Measurements from ENCODE around the gene EXOC4.

The EXOC4 gene

GRCh38 chr7:134037991-134038390, 785.1 kb downstream of the EXOC4 start:
- H3K9me3 ChIP-seq (ENCODE audit: insufficient read depth, low read length) = no peaks in the 10 kb centered on the region
- no peaks in the 10 kb centered on the region for H3K4me1 ChIP-seq (ENCODE audit: insufficient read depth, insufficient read length)
- H3K4me3 ChIP-seq (ENCODE audit: insufficient read length, low read depth) = no peak overlapping the region
- H3K27me3 ChIP-seq (ENCODE audit: insufficient read depth, insufficient read length) = no peaks in the 10 kb centered on the region
- H3K9ac ChIP-seq (ENCODE audit: insufficient read length, low read depth) = no peak overlapping the region
- no peak for DNase-seq (ENCODE audit: low read depth, low spot score)
- H3K36me3 ChIP-seq (ENCODE audit: insufficient read depth, insufficient read length, low read length) = no peaks in the 10 kb centered on the region
- TF ChIP-seq SUZ12 (IDR thresholded peaks at IDR 0.05; ENCODE audit: extremely low read depth, insufficient read depth, insufficient read length) (no peak), ZNF274 (IDR thresholded peaks at IDR 0.05; ENCODE audit: low read depth, low read length) (no peak), YY1 (IDR thresholded peaks at IDR 0.05; ENCODE audit: insufficient read depth, insufficient read length) (no peak)

DNA sequence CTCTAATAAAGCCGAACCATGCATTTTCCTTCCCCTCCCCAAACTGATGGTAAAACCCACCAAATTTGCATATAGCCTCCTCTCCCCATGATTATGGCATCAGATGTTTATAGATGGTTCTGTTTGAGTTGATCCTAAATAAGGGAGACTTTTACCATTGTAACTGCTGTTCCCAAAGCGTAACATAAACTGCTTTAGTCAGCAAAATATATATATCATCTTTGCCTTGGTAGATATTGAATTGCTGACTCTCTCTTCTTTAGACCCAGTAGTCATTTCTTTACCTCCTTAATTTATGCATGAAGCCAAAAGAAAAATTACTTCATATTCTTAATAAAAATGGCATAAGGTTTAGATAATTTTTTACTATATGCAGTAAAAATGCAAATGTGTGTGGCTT, 788.1 kb downstream of the EXOC4 start:
- Histone ChIP-seq H3K4me3 (ENCODE audit: insufficient read length, low read depth) (no peak overlapping the region), H3K9ac (ENCODE audit: insufficient read length, low read depth) (no peak overlapping the region), H3K27me3 (ENCODE audit: insufficient read depth, insufficient read length) (no peaks in the 10 kb centered on the region), H3K9me3 (ENCODE audit: insufficient read depth, low read length) (no peaks in the 10 kb centered on the region), H3K4me1 (ENCODE audit: insufficient read depth, insufficient read length) (no peaks in the 10 kb centered on the region), H3K36me3 (ENCODE audit: insufficient read depth, insufficient read length, low read length) (no peaks in the 10 kb centered on the region)
- no peak for TF ChIP-seq SUZ12 (IDR thresholded peaks at IDR 0.05; ENCODE audit: extremely low read depth, insufficient read depth, insufficient read length)
- DNase-seq (ENCODE audit: low read depth, low spot score) = no peak

GRCh38 chr7:134041477-134041876, 788.6 kb downstream of the EXOC4 start:
- Histone ChIP-seq H3K4me1 (ENCODE audit: insufficient read depth, insufficient read length) (no peaks in the 10 kb centered on the region), H3K4me3 (ENCODE audit: insufficient read length, low read depth) (no peak overlapping the region), H3K27me3 (ENCODE audit: insufficient read depth, insufficient read length) (no peaks in the 10 kb centered on the region), H3K36me3 (ENCODE audit: insufficient read depth, insufficient read length, low read length) (no peaks in the 10 kb centered on the region), H3K9me3 (ENCODE audit: insufficient read depth, low read length) (no peaks in the 10 kb centered on the region), H3K9ac (ENCODE audit: insufficient read length, low read depth) (no peak overlapping the region)
- DNase-seq (ENCODE audit: low read depth, low spot score) = no peak
- TF ChIP-seq YY1 (IDR thresholded peaks at IDR 0.05; ENCODE audit: insufficient read depth, insufficient read length) = no peak
- no peak for TF ChIP-seq SUZ12 (IDR thresholded peaks at IDR 0.05; ENCODE audit: extremely low read depth, insufficient read depth, insufficient read length)
- no peak for TF ChIP-seq ZNF274 (IDR thresholded peaks at IDR 0.05; ENCODE audit: low read depth, low read length)

GRCh38 chr7:134042307-134042706, 789.4 kb downstream of the EXOC4 start:
- DNase-seq (ENCODE audit: low read depth, low spot score) = no peak
- no peak overlapping the region for H3K9ac ChIP-seq (ENCODE audit: insufficient read length, low read depth)
- no peaks in the 10 kb centered on the region for H3K36me3 ChIP-seq (ENCODE audit: insufficient read depth, insufficient read length, low read length)
- no peaks in the 10 kb centered on the region for H3K9me3 ChIP-seq (ENCODE audit: insufficient read depth, low read length)
- no peak overlapping the region for H3K4me3 ChIP-seq (ENCODE audit: insufficient read length, low read depth)
- no peaks in the 10 kb centered on the region for H3K4me1 ChIP-seq (ENCODE audit: insufficient read depth, insufficient read length)
- H3K27me3 ChIP-seq (ENCODE audit: insufficient read depth, insufficient read length) = no peaks in the 10 kb centered on the region
- TF ChIP-seq SUZ12 (IDR thresholded peaks at IDR 0.05; ENCODE audit: extremely low read depth, insufficient read depth, insufficient read length) (no peak), YY1 (IDR thresholded peaks at IDR 0.05; ENCODE audit: insufficient read depth, insufficient read length) (no peak), ZNF274 (IDR thresholded peaks at IDR 0.05; ENCODE audit: low read depth, low read length) (no peak)

DNA sequence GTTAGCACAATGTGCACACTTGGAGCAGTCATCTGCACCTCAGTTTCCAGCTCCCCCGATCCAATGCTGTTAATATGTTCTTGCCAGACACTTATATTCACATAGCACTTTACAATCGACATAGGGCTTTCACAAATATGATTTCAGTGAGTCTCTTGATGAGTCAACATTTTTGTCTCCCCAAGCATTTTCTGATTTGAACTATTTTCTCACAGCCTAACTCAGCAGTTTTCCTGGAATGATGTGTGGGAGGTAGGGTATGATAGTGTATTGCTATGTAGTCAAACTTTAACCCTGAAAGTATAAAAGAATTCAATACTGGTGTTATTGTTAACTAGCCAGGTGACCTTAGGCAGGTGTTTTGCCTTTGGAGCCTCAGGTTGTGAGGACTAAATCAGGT, 791.8 kb downstream of the EXOC4 start:
- DNase-seq (ENCODE audit: low read depth, low spot score) = no peak
- Histone ChIP-seq H3K4me3 (ENCODE audit: insufficient read length, low read depth) (no peak overlapping the region), H3K4me1 (ENCODE audit: insufficient read depth, insufficient read length) (no peaks in the 10 kb centered on the region), H3K36me3 (ENCODE audit: insufficient read depth, insufficient read length, low read length) (no peaks in the 10 kb centered on the region), H3K9ac (ENCODE audit: insufficient read length, low read depth) (no peak overlapping the region), H3K27me3 (ENCODE audit: insufficient read depth, insufficient read length) (no peaks in the 10 kb centered on the region), H3K9me3 (ENCODE audit: insufficient read depth, low read length) (peaks cover 6% of the 10 kb centered on the region; the same call in 1 of the 2 replicates)
- TF ChIP-seq ZNF274 (IDR thresholded peaks at IDR 0.05; ENCODE audit: low read depth, low read length) = no peak
- TF ChIP-seq SUZ12 (IDR thresholded peaks at IDR 0.05; ENCODE audit: extremely low read depth, insufficient read depth, insufficient read length) = no peak

DNA sequence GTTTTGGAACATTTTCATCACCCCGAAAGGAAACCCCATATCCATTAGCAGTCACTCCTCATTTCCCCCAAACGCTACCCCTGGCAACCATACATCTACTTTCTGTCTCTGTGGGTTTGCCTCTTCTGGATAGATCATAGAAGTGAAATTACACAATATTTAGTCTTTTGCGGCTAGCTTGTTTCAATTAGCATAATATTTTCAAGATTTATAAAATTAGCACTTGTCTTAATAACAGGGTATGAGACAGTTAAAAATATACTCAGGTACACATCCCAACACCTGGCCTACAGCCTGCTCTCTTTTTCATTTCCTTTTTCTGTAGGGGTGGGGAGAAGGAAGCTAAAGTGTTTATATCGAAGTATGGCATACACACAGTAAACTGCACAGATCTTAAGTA, 792.8 kb downstream of the EXOC4 start:
- Histone ChIP-seq H3K9ac (ENCODE audit: insufficient read length, low read depth) (no peak overlapping the region), H3K9me3 (ENCODE audit: insufficient read depth, low read length) (peaks cover 6% of the 10 kb centered on the region; the same call in 1 of the 2 replicates), H3K27me3 (ENCODE audit: insufficient read depth, insufficient read length) (no peaks in the 10 kb centered on the region), H3K36me3 (ENCODE audit: insufficient read depth, insufficient read length, low read length) (no peaks in the 10 kb centered on the region), H3K4me1 (ENCODE audit: insufficient read depth, insufficient read length) (no peaks in the 10 kb centered on the region), H3K4me3 (ENCODE audit: insufficient read length, low read depth) (no peak overlapping the region)
- DNase-seq (ENCODE audit: low read depth, low spot score) = no peak
- TF ChIP-seq YY1 (IDR thresholded peaks at IDR 0.05; ENCODE audit: insufficient read depth, insufficient read length) (no peak), SUZ12 (IDR thresholded peaks at IDR 0.05; ENCODE audit: extremely low read depth, insufficient read depth, insufficient read length) (no peak), ZNF274 (IDR thresholded peaks at IDR 0.05; ENCODE audit: low read depth, low read length) (no peak)

- no peak overlapping the region for H3K9ac ChIP-seq (ENCODE audit: insufficient read length, low read depth)
- DNase-seq (ENCODE audit: low read depth, low spot score) = no peak
- no peaks in the 10 kb centered on the region for H3K27me3 ChIP-seq (ENCODE audit: insufficient read depth, insufficient read length)
- peaks cover 6% of the 10 kb centered on the region; the same call in 1 of the 2 replicates for H3K9me3 ChIP-seq (ENCODE audit: insufficient read depth, low read length)
- H3K36me3 ChIP-seq (ENCODE audit: insufficient read depth, insufficient read length, low read length) = no peaks in the 10 kb centered on the region
- no peak for TF ChIP-seq YY1 (IDR thresholded peaks at IDR 0.05; ENCODE audit: insufficient read depth, insufficient read length)
- H3K4me1 ChIP-seq (ENCODE audit: insufficient read depth, insufficient read length) = no peaks in the 10 kb centered on the region
- H3K4me3 ChIP-seq (ENCODE audit: insufficient read length, low read depth) = no peak overlapping the region
Measured at GRCh38 chr7:134046594-134047128, 793.8 kb downstream of the EXOC4 start.

GRCh38 chr7:134047675-134048074, 794.8 kb downstream of the EXOC4 start:
- Histone ChIP-seq H3K4me1 (ENCODE audit: insufficient read depth, insufficient read length) (no peaks in the 10 kb centered on the region), H3K9ac (ENCODE audit: insufficient read length, low read depth) (no peak overlapping the region), H3K4me3 (ENCODE audit: insufficient read length, low read depth) (no peak overlapping the region), H3K36me3 (ENCODE audit: insufficient read depth, insufficient read length, low read length) (no peaks in the 10 kb centered on the region), H3K9me3 (ENCODE audit: insufficient read depth, low read length) (peaks cover 6% of the 10 kb centered on the region; the same call in 1 of the 2 replicates), H3K27me3 (ENCODE audit: insufficient read depth, insufficient read length) (no peaks in the 10 kb centered on the region)
- DNase-seq (ENCODE audit: low read depth, low spot score) = no peak
- TF ChIP-seq YY1 (IDR thresholded peaks at IDR 0.05; ENCODE audit: insufficient read depth, insufficient read length) (no peak), ZNF274 (IDR thresholded peaks at IDR 0.05; ENCODE audit: low read depth, low read length) (no peak), SUZ12 (IDR thresholded peaks at IDR 0.05; ENCODE audit: extremely low read depth, insufficient read depth, insufficient read length) (no peak)

All from NT2/D1 (cell line).